Right kidney (tissue), 1 donor: Measurements from ENCODE around the gene PSD4.

Source experiments
- DNase-seq: peaks from one replicate; pipeline ENCODE4 v3.0.0-alpha.2; 2016

PSD4 gene

DNA sequence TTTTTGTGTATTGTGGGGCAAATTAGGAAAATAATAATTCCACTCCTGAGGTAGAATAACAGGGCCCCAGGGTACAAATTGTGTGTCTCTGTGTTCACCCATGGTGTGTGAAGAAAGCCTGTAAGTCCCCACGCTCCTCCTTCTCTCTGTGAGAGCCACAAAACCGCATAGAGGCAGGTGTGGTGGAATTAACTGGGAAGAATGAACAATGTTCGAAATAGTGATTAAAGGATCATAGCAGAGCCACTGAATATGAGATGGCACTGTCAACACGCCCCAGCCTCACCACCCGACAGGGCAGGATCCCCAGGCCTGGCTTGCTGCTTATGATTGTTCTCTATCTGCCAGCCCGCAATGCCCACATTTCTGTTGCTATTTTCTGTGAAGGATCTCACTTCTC, 32.3 kb upstream of the PSD4 start:
- DNase-seq = no peak

DNA sequence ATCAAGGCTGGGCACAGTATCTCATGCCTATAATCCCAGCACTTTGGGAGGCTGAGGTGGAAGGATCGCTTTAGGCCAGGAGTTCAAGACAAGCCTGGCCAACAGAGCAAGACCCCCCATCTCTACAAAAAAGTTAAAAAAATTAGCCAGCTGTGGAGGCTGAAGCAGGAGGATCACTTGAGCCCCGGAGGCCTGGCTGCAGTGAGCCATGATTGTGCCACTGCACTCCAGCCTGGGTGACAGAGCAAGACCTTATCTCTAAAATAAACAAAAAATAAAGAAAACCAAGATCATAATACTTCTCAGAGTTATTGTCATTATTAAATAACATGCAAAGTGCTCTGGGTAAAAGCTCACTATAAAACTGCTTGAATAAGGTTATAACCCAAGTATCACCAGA, 31.5 kb upstream of the PSD4 start:
- DNase-seq = no peak

DNA sequence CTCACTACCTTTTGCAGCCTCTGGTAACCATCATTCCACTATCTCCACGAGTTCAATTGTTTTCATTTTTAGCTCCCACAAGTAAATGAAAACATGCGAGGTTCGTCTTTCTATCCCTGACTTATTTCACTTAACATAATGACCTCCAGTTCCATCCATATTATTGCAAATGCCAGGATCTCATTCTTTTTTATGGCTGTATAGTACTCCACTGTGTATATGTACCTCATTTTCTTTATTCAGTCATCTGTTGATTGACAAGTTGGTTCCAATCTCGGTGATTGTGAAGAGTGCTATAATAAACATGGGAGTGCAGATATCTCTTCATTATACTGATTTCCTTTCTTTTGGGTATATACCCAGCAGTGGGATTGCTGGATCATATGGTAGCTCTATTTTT, 29.5 kb upstream of the PSD4 start:
- no peak for DNase-seq

DNA sequence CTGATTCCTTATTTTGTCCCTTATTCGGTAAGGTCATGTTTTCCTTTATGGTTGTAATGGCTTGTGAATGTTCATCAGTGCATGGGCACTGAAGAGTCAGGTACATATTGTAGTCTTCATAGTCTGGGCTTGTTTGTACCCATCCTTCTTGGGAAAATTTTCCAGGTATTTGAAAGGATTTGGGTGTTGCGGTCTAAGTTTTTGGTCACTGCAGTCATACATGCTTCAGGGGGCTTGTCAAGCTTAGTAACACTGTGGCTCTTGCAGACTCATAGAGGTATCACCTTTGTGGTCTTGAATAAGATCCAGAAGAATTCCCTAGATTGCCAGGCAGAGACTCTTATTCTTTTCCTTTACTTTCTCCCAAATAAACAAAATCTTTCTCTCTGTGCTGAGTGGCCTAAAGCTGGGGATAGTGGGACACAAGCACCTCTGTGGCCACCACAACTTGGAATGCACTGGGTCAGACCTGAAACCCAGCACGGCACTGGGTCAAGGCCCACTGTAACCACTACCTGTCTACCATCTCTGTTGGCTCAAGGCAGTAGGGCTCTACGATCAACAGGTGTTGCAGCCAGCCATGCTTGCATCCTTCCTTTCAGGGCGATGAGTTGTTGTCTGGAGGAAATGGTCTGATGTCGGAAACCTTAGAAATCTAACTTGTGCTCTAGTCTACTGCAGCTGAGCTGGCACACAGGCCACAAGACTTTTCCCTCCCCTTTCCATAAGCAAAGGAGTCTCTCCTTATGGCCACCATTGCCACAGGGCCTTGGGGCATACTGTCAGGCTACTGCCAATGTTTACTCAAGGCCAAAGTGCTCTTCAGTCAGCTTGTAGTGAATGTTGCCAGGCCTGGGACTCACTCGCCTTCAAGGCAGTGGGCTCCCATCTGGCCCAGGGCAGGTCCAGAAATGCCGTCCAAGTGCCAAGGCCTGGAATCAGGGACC, 24.9 kb upstream of the PSD4 start:
- DNase-seq = no peak

DNA sequence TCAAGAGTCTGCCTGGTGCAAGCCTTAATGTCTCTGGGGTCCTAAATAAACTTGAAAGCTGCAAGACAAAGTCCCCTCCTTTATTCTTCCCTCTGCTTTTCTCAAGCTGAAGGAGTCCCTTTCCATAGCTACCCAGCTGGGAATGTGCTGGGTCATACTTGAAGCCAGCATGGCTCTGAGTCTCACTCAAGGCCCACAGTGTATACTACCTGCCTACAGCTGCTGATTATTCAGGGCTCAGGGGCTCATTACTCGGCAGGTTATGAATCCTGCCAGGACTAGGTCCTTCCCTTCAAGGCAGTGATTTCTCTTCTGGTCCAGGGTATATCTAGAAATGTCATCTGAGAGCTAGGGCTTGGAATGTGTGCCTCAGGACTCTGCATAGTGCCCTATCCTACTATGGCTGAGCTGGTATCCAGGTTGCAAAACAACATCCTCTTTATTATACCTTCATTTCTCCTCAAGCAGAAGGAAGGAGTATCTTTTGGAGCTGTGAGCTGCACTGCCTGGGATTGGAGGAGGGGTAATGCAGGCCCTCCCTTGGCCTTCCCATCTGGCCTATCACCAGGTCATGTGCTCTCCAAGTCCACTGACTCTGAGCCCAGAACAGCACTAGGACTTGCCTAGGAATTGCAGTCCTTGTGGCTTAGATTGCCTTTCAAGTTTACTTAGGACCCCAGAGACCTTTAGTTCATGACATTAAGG, 24.1 kb upstream of the PSD4 start:
- no peak for DNase-seq

DNA sequence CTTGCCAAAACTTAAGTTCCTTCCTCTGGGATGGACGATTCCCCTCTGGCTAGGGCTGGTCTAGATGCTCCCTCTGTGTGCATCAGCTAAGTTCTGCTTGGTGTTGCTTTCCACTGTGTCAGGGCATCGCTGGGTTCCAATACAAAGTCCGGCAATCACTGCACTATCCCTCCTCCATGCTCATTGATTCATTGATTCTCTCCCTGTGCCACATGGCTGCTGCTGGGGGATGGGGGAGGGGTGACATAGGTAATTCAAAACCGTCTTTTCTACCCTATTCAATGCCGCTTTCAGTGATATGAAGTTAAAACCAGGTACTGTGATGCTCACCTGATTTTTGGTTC, 23.5 kb upstream of the PSD4 start:
- DNase-seq = no peak

DNA sequence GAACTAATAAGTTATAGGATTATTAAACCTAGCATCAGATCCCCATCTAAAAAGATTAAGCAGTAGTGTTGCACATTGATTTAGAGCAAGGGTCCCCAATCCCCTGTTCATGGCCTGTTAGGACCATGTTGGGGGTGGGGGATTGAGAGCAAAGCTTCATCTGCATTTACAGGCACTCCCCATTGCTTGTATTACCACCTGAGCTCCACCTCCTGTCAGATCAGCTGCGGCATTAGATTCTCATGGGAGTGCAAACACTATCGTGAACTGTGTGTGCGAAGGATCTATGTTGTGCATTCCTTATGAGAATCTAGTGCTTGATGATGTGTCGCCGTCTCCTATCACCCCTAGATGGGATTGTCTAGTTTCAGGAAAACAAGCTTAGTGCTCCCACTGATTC, 18.4 kb upstream of the PSD4 start:
- no peak for DNase-seq

DNA sequence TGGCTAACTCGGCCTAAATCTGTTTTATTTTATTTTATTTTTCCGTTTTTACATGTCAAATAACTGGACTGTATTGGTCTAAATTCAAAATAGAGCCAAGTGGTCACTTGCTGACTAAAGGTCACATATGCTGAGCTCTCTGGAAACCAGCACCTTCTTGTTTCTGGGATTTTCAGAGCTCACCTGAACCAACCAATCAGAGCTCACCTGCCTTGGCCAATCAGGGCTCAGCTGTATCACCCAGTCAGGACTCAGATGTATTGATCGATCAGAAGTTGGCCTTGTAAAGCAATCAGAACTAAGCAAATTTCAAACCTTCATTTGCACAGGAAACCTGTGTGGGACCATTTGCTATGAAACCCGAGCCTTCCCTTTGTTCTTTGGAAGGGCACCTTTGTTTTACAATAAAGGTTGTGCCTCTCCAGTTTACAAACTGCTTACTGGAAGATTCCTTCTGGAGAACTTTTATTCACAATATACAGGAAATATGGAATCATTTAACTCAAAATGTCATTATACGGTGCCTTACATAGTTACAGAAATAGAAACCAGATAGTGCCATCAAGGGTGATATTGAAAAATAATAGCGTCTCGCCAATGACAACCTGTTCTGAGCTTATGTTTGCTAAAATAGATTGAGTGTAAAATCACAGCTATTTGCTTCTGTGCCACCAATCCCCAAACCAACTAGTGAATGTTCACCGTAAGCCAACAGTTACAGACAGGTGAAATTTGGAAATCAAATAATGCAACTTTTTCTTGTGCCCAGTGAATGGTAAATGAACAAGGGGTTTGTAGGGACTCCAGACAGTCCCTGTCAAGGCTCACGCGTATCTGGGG, 17.3 kb upstream of the PSD4 start:
- DNase-seq = no peak

DNA sequence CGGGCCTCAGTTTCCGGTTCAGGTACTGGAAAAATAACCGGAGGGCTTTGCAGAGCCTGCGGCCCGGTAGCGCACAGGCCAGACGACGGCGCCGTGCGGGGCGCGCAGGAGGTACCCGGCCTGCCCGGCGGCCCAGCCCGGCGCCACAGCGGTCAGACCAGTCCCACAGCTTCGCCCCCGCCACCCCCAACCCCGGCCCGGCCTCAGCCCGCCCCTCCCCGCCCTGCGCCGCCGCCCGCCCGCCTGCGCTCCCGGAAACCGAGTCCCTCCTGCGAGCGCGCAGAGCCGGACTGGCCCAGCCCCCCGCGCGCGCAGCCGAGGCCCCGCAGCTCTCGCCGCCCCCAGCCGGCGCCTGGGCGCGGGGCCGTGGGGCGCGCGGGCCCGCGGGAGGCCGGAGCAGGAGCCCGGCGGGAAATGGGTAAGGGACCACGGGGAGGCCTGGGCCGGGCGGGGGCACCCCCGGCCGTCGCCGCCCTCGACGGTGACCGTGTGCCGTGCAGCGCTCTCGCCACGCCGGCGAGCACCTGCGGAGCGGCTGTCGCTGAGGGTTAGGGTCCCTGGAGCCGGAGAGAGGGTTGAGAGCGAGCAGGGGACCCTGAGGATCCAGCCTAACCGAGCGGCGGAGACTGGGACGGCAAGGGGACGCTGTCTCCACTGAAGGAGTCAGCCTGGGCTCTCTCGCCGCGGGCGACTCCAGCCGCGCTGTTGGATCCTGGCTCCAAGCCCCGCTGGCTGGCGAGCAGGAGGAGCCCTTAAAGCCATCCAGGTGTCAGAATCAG, 16.5 kb upstream of the PSD4 start:
- DNase-seq = peak; percentile 70

DNA sequence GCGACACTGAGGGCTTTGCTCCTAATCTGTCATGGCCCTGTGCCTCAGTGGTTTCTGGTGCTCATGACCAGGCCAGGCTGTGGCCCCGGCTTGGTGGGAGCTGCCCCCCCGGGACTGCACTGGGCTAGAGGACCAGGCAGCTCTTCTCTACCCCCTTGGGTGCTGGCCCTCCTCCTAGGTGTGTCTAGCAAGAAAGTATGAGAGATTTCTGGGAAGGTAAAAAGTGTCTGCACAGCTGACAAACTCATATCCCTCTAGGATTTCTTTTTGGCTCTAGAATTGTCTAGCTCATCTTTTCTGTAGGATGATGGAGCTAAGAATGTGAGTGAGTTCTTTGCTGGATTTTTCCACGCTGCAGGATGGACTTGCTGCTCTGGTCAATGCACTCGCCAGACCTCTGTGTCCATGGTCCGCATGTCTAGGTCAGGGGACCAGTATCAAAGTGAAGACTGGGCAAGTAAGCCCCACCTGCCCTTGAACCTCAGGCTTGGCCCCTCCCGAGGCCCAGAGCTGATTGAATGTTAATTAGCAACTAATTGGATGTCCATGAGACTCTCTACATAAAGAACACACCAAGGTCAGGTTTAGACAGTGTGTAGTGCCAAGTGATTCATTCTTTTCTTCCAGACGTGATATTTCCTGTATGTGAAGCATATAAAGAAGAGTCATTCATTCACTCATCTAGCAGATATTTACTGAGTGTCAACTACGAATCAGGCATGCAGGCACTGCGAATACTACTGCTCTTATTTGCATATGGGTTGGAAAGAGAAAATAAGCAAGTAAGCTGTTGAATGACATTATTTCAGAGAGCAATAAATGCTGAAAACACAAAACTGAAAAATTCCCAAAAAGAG, 15.6 kb upstream of the PSD4 start:
- DNase-seq = no peak

DNA sequence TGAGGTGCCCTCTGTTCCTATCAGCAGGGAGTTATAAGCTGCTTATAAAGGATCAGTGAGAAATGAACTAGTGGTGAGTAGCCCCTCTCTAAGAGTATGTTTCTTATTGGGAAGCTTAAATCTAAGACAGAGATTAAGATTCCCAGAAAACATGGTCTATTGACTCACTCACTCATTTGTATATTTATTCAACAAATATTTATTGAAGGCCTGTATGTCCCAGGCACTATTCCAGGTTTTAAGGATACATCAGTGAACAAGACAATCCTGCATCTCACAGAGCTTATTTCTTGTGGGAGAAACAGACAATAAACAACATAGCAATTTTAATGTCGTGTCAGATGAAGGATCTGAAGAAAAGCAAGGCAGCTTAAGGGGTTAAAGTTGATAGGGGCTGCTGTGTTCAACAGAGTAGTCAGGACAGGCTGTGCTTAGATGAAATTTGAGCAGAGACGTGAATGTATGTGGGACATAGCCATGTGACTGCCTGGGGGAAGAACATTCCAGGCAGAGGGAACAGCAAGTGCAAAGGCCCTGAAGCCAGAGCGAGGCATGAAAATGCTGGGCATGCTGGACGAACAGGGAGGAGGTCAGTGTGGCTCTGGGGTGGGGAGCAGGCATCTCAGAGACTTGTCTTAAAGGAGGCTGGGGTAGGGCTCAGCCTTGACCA, 14.8 kb upstream of the PSD4 start:
- no peak for DNase-seq

DNA sequence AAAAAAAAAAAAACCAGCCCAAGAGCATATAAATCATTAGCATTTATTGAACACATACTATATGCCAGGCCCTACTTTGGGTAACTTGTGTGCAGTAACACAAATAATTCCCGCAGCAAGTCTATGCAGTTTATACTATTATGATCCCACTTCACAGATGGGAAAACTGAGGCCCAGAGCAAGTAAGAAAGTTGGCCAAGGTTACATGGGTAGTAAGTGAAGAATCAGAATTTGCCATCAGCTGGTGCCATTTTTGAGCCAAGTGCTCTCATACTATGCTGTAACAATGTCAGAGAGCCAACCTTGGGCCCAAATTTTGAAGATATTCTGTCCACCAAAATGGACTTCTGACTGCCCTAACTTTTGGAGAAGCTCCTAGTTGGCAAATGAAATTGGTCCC, 13.5 kb upstream of the PSD4 start:
- DNase-seq = no peak

DNA sequence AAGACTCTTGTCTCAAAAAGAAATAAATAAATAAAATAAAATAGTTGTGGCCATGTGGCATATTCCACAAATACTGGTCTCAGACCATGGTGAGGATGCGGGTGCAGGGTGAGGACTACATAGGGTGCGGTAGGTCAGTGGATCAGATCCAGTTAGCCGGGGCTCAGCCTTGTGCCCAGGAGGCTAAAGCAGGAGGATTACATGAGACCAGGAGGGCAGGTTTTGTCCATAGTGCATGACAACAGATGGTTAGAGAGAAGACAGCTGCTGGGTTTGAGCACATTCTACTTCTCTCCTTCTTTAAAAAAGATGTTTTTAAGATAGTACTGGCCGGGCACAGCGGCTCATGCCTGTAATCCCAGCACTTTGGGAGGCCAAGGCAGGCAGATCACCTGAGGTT, 12.8 kb upstream of the PSD4 start:
- DNase-seq = no peak

DNA sequence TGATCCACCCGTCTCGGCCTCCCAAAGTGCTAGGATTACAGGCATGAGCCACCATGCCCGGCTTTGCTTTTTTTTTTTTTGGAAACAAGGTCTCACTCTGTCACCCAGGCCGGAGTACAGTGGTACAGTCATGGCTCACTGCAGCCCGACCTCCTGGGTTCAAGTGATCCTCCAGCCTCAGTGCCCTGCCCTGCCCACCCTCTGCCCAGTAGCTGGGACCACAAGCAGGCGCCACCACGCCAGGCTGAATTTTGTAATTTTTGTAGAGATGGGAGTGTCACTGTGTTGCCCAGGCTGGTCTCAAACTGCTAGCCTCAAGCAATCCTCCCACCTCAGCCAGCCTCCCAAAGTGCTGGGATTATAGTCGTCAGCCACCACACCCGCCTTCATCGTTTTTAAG, 11.6 kb upstream of the PSD4 start:
- no peak for DNase-seq

DNA sequence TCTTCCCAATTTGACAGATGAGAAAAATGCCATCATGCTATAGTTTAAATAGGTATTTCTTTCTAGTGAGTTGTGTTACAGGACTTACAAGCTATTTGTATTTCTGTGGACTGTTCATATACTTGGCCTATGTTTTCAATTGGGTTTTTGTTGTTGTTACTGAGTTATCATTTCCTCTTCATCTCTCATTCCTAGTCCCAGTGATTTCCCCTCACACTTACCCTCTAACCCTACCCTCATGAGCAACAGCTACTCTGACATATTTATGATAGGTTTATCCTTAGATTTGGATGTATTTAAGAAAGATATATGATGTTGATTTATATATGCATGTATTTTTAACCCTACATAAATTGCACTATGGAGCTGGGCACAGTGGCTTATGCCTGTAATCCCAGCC, 10.9 kb upstream of the PSD4 start:
- DNase-seq = no peak

DNA sequence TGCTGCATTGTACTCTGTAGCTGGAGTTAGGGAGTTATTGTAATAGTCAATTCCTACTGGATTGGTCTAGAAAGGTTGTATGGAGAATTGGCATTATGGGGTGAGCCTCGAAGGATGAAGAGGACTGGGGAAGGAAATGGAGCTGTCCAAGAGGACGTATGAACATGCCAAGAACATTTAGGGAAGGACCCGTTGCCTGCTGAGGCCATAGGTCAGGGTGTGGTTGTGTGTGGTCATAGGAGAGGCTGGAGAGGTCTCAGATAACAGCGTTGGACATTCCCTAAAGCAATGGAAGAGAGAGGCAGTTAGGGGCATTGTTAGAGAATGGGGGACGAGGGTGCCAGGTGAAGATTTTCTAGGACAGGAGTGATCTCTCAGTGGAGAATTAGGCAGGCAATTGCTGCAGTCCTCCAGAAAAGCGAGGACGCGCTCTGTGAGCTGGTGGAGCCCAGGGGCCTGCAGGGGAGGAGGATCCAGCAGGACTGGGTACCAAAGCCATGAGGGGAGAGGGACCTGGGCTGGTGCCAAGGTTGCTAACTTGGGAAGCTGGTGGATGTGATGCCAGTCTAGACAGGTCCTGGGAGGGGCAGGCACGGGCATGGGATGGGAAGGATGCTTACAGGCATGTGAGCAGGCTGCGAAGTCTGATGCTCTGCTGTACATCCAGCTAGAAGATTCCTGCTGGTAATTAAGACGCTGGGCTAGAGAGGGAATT, 9.4 kb upstream of the PSD4 start:
- no peak for DNase-seq

DNA sequence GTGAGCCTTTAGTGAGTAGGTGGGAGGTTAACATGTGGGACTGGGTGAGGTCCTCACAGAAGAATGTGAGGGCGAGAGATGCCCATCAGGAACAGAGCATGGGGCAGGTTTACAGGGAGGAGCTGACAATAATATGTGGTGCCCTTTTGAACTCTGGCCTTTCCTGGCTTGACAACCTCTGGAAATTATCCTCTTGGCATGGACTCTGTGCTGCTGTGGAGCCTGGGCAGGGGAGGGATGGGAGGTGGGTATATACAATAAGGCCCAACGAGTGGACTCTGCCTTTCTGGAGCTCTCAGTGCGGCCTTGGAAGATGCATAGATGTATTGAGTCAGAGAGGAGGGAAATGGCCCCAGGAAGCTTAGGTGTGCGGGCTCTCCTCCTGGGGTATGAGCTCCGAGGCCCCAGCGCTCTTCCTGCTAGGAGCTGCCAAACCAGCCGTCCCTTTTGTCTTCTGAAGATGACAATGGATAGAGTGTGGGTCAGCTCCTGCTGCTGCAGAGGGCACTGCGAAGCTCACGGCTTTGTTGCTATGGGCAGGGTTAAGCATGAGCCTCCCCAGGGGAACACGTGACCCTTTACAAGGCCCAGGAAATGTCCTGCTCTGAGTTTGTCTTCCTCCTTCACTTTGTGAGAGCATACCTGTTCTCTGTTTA, 8.7 kb upstream of the PSD4 start:
- DNase-seq = no peak

DNA sequence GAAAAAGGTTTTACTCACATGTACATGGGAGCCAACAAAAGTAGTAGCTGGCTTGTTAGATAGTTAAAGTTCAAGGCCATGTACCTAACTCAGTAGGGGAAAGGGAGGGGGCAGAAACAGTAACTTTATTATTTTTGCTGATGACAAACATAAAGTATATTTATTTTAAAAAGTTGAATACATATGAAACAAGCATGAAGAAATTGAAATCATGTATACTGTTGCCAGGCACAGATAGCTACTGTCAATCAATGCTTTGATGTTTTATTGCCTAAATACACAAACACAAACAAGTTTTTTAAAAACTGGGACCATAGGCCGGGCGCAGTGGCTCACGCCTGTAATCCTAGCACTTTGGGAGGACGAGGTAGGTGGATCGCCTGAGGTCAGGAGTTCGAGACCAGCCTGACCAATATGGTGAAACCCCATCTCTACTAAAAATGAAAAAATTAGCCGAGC, 7.6 kb upstream of the PSD4 start:
- DNase-seq = no peak
